DND-41 (cell line): Measurements from ENCODE around the gene LCN12.

Source experiments
- ATAC-seq: fragments of 200-7000 bp; cut with Tn5 transposase; 3 replicates; pipeline ENCODE4 v1.9.1; 2021; ENCODE audit warnings: low read depth; ENCODE audit not compliant: insufficient read depth
- DNase-seq: peaks from one replicate; pipeline ENCODE4 v3.0.0-alpha.2; 2020
- H2AFZ ChIP-seq: 2 replicates; pipeline ENCODE4 v1.6.0; 2012; ENCODE audit warnings: low read depth, low read length
- H3K27ac ChIP-seq: 2 replicates; pipeline ENCODE4 v1.5.1; 2012; ENCODE audit warnings: low read length, inconsistent platforms
- H3K27me3 ChIP-seq: fragments of 200-600 bp; sonication (generic); 2 replicates; pipeline ENCODE4 v1.6.0; 2012; ENCODE audit warnings: low read length, mild to moderate bottlenecking, inconsistent platforms; ENCODE audit not compliant: insufficient read depth, poor library complexity
- H3K36me3 ChIP-seq: 2 replicates; pipeline ENCODE4 v1.5.1; 2012; ENCODE audit warnings: low read length, inconsistent platforms; ENCODE audit not compliant: insufficient read depth
- H3K4me1 ChIP-seq: 2 replicates; pipeline ENCODE4 v1.5.1; 2012; ENCODE audit warnings: mild to moderate bottlenecking, low read length; ENCODE audit not compliant: insufficient read depth
- H3K4me2 ChIP-seq: 2 replicates; pipeline ENCODE4 v1.6.0; 2012; ENCODE audit warnings: mild to moderate bottlenecking, moderate library complexity, low read length, inconsistent platforms; ENCODE audit not compliant: insufficient read depth
- H3K4me3 ChIP-seq, 2 experiments: fragments of 200-600 bp in 1 of 2; shearing (Covaris generic) in 1 of 2; 2 replicates each; pipeline ENCODE4 v1.5.1; 2012 to 2016; ENCODE audit warnings: inconsistent platforms in 2 of 2, low read length in 2 of 2, mild to moderate bottlenecking in 2 of 2, low read depth in 1 of 2, moderate library complexity in 1 of 2
- H3K79me2 ChIP-seq: 2 replicates; pipeline ENCODE4 v1.6.0; 2012; ENCODE audit warnings: low read length, inconsistent platforms; ENCODE audit not compliant: insufficient read depth
- H3K9ac ChIP-seq: 2 replicates; pipeline ENCODE4 v1.6.0; 2012; ENCODE audit warnings: low read depth, mild to moderate bottlenecking, inconsistent platforms, low read length, moderate library complexity
- H3K9me3 ChIP-seq: 2 replicates; pipeline ENCODE4 v1.5.1; 2012; ENCODE audit warnings: low read length, moderate library complexity, mild to moderate bottlenecking, inconsistent platforms; ENCODE audit not compliant: insufficient read depth, severe bottlenecking
- H4K20me1 ChIP-seq: 2 replicates; pipeline ENCODE4 v1.6.0; 2012; ENCODE audit warnings: low read length; ENCODE audit not compliant: insufficient read depth
- EZH2 ChIP-seq: IDR thresholded peaks from 3 replicates; pipeline ENCODE4 v1.6.1; 2012; ENCODE audit warnings: borderline replicate concordance, low read depth, mild to moderate bottlenecking, moderate library complexity, low read length, inconsistent platforms; ENCODE audit not compliant: severe bottlenecking
- TF ChIP-seq, protein P1 (sequence below): IDR thresholded peaks from 2 replicates; pipeline ENCODE4 v1.5.1; 2012; ENCODE audit warnings: borderline replicate concordance, low read length, moderate library complexity, mild to moderate bottlenecking; ENCODE audit not compliant: poor library complexity, severe bottlenecking; ENCODE audit errors: extremely low read depth

Gene LCN12

DNA sequence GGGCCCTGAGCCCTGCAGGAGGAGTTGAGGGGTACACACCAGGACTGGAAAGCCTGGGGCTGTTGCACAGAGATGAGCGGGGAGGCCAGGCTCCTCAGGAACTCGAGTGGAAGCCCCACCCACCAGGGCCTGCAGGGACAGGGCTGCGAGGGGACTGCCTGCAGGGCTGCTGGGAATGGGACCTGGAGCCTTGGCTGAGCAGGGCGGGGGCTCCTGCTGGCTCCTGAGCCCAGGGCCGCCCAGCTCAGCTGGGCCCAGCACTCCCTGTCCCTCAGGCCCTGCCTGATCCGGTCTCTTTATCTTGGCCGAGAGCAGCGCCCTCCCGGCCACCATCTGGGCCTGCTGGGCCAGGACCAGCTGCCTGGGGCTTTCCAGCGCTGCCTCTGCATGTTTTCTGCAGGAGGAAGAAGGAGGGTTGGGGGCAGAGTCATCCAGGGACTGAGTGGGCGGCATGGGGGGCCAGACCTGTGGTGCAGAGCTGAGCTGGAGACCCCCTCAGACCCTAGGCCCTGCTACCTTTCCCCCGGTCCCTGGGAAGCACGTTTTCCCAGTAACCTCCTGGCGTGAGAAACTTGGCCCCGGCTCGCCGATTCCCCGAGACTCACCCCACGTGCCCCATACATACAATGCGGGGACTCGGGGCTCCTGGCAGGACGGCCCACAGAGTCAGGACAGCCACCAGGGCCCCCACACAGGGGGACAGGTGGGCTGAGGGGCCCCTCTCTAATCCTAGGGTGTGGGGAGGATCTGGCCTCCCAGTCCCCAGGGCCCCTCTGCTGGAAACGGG lies 9.4 kb downstream of the LCN12 start:
- peaks cover 8% of the 10 kb centered on the region for H3K27me3 ChIP-seq
- peaks cover 9% of the 10 kb centered on the region for H3K4me1 ChIP-seq
- H3K9ac ChIP-seq, result no peak overlapping the region
- H3K27ac ChIP-seq, result no peak overlapping the region
- no peak for ATAC-seq
- no peaks in the 10 kb centered on the region for H3K9me3 ChIP-seq
- H3K4me3 ChIP-seq, result no peak overlapping the region
- H2AFZ ChIP-seq, result no peak overlapping the region
- no peaks in the 10 kb centered on the region for H3K36me3 ChIP-seq
- H3K4me2 ChIP-seq, result no peak overlapping the region
- TF ChIP-seq, protein P1, sequence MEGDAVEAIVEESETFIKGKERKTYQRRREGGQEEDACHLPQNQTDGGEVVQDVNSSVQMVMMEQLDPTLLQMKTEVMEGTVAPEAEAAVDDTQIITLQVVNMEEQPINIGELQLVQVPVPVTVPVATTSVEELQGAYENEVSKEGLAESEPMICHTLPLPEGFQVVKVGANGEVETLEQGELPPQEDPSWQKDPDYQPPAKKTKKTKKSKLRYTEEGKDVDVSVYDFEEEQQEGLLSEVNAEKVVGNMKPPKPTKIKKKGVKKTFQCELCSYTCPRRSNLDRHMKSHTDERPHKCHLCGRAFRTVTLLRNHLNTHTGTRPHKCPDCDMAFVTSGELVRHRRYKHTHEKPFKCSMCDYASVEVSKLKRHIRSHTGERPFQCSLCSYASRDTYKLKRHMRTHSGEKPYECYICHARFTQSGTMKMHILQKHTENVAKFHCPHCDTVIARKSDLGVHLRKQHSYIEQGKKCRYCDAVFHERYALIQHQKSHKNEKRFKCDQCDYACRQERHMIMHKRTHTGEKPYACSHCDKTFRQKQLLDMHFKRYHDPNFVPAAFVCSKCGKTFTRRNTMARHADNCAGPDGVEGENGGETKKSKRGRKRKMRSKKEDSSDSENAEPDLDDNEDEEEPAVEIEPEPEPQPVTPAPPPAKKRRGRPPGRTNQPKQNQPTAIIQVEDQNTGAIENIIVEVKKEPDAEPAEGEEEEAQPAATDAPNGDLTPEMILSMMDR, result no peak
- TF ChIP-seq EZH2, result no peak
- no peaks in the 10 kb centered on the region for H3K79me2 ChIP-seq
- H4K20me1 ChIP-seq, result no peaks in the 10 kb centered on the region
- no peak for DNase-seq

DNA sequence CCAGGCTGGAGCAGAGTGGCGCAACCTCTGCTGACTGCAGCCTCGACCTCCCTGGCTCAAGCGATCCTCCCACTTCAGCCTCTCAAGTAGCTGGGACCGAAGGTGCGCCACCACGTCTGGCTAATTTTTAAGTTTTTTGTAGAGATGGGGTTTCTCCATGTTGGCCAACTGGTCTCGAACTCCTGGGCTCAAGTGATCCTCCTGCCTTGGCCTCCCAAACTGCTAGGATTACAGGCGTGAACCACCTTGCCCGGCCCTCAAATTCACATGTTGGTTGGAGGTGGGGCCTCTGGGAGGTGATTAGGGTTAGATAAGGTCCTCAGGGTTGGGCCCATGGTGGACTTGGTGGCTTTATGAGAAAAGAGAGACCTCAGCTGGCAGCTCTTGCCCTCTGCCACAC lies 10.1 kb downstream of the LCN12 start:
- DNase-seq (no peak), ATAC-seq (no peak)
- no peak overlapping the region for H3K9ac ChIP-seq
- H3K9me3 ChIP-seq, result no peaks in the 10 kb centered on the region
- H3K36me3 ChIP-seq, result no peaks in the 10 kb centered on the region
- peaks cover 9% of the 10 kb centered on the region for H3K4me1 ChIP-seq
- no peak overlapping the region for H3K4me3 ChIP-seq
- no peak overlapping the region for H3K27ac ChIP-seq
- H3K79me2 ChIP-seq, result no peaks in the 10 kb centered on the region
- H4K20me1 ChIP-seq, result no peaks in the 10 kb centered on the region
- H3K27me3 ChIP-seq, result peaks cover 8% of the 10 kb centered on the region
- no peak overlapping the region for H2AFZ ChIP-seq
- no peak for TF ChIP-seq EZH2
- TF ChIP-seq, protein P1, result no peak
- no peak overlapping the region for H3K4me2 ChIP-seq

DNA sequence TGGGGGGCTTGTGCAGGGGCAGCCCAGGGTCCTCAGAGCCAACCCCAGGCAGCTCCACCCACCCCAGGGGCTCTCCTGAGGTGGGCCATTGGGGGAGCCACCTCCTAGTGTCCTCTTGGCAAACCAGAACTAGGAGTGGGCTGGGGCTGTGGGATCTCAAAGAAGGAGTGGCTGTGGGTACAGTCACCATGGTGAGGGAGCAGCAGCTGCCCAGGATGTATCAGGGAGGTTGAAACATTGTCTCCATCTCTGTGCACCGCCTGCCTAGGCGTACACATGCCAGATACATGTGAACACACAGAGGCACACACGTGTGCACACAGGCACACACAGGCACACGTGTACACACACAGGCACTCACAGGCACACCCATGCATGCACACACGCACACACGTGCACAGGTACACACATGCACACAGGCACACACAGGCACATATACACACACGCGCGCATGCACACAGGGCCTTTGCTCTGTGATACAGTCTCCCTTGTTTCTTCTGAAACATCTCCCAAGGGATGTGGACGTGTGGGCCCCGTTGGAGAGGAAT lies 10.7 kb downstream of the LCN12 start:
- Histone ChIP-seq H3K79me2 (no peaks in the 10 kb centered on the region), H3K4me1 (peaks cover 9% of the 10 kb centered on the region)

More for the DNA sequence above, 10.7 kb downstream of the LCN12 start:
- TF ChIP-seq, protein P1, result no peak
- TF ChIP-seq EZH2, result no peak
- Histone ChIP-seq H2AFZ (no peak overlapping the region), H4K20me1 (no peaks in the 10 kb centered on the region), H3K27me3 (peaks cover 8% of the 10 kb centered on the region), H3K36me3 (no peaks in the 10 kb centered on the region), H3K9ac (no peak overlapping the region), H3K4me2 (no peak overlapping the region), H3K27ac (no peak overlapping the region), H3K4me3 (no peak overlapping the region), H3K9me3 (no peaks in the 10 kb centered on the region)
- no peak for ATAC-seq
- DNase-seq, result no peak
